Stimulated activated CD4-positive, alpha-beta T cell treated with anti-CD3 and anti-CD28 coated beads, TNF-alpha, amount 100 ng/mL, for 48 hours (primary cell): ENCODE results near the gene ALDH1A3.

Experiments
- DNase-seq, 3 donors: peaks; one replicate each; pipeline ENCODE4 v3.0.0-alpha.2; 2020; ENCODE audit warnings: low read depth in 3 of 3

Gene ALDH1A3

DNA sequence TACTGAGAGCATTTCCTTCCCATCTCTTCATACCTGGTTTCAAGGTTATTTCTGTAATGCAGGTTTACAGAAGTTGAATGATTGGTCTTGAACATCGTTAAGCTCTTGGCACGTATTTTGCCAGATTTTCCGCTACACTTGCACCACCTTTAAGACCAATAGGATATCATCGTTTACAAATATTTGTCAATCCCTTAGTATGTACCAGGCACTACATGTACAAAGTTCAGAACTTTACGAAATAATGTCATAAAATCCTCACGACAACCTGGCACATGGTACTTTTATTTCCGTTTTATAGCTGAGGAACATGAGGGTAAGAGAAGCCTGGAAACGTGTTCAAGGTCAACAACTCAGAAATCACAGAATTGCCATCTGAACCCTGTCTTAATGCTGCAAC, 45.8 kb downstream of the ALDH1A3 start:
- no peak for DNase-seq

GRCh38 chr15:100926258-100926657, 46.6 kb downstream of the ALDH1A3 start:
- no peak for DNase-seq

GRCh38 chr15:100926971-100927756, 47.5 kb downstream of the ALDH1A3 start:
- DNase-seq = no peak

- DNase-seq = no peak
These were observed 49.1 kb downstream of the ALDH1A3 start for GRCh38 chr15:100928632-100929280.

DNA sequence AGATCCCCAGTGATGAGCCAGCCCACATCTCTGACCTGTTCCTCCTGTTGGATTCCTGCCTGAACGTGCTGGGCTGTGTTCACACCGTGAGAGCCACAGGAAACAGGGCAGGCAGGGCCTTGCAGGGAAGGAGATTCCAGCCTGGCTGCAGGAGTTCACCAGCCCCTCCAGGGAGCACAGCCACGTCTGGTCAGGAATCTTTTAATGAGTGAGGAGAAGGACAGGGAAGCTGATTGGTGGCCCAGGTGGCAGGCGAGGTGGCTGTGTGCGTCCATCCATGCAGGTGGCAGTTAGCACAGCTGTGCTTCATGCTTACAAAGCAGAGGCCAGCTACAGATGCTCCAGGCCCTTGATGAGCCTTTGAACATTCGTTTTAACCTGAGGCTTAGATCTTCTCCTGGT, 50.0 kb downstream of the ALDH1A3 start:
- DNase-seq = no peak

DNA sequence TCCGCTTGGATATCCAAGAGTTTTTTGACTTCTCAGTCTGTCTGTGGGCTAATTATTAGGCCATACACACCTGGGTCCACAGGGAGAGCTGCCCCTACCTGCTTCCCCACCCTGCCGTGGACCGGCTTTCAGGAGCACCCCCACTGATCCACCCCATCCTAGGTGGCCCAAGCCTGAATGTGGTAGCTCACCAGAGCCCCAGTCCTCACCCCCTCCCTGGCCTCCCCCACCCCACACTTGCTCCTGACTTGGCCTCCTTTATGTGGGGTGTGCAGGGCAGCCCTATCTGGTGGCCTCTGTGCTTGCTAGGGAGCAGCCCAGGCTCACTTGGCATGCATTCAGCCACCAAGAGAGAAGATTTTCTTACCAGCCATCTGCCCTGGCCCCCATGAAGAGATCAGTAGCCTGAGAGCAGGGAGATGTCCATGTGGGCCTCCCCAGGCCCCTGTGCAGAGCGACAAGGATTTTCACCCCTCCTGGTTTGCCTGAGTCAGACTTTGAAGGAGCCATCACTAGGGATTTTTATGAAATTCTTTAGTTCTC, 50.7 kb downstream of the ALDH1A3 start:
- DNase-seq = no peak

DNA sequence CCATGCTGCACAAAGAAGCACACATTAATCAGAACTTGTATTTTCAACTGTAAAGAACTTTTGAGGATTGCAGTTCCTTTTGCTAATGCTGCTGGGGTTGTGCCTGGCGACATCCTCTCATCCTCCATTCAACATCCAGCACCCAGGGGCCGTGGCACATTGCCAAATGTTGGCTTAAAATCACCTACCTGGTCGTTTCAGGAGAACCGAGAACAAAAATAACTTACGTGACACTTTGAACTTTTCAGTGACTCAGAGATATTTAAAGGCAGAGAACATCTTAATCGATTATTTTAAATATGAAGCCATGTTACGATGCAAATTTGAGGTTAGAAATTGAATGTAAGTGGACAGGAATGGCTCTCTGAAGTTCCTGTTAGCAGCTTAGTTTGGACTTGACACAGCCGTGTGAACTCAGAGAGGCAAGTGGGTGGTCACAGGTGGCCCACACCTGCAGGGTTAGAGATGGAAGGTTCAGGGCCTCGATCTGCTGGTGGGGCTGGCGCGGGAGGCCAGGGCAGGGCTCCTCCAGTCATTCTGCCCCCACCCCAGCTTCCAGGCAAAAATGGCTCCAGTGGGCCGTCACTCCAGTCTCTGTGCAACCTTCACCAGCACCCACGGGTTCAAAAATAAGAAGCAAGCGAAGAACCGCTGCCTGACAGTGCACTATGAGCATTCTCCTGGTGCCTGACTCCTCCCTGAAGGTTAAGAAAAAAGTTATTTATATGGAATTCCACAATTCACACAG, 51.7 kb downstream of the ALDH1A3 start:
- no peak for DNase-seq

DNA sequence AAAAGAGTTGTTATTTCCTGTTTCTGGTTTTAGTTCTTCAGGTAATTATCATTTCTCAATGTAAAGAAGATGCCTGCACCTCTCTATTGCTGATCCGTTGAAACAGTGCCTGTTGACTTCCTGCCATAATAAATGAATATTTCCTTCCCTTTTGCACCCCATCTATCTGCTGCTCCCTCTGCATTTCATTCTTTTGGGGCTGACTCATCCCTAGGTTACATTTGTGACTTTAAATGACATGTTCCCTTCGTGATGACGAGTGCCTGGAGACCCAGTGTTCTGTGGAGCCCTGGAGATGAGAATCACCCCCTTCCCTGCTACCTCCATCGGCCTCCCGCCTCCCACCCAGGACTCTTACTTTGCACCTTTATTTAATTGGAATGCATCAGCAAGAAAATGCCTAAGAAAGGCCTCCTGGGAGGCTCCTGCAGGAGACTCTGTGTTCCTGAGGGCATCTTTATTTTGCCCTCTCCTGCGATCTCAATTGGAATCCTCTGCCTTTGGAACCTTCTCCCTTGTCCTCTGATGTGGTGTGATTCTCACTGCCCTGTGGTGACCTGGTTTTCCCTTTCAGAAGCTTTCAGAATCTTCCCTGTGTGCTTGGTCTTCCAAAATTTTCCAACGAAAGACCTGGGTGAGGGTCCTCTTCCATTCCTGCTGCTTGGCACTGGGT, 53.2 kb downstream of the ALDH1A3 start:
- DNase-seq = no peak

GRCh38 chr15:100934166-100934565, 54.5 kb downstream of the ALDH1A3 start:
- no peak for DNase-seq

DNA sequence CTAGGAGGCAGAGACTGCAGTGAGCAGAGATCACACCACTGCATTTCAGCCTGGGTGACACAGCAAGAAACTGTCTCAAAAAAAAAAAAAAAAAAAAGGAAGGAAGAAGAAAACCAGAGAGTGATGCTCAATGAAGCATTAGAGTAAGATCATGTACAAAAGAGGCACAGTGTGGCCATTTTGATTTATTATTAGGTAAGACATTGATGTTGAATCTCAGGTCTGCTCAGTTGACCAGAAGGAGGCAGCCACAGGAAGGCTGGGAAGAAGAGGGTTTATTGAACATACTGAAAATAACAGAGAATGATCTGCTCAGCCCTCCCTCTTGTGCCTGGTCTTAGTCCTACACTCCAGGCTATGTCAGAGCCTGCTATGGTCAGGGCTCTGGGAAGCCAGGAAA, 55.1 kb downstream of the ALDH1A3 start:
- no peak for DNase-seq

- no peak for DNase-seq
These were observed 57.5 kb downstream of the ALDH1A3 start for GRCh38 chr15:100937171-100937570.

- no peak for DNase-seq
These were observed 60.2 kb downstream of the ALDH1A3 start for GRCh38 chr15:100939791-100940190.

GRCh38 chr15:100940767-100941379, 61.2 kb downstream of the ALDH1A3 start:
- no peak for DNase-seq

DNA sequence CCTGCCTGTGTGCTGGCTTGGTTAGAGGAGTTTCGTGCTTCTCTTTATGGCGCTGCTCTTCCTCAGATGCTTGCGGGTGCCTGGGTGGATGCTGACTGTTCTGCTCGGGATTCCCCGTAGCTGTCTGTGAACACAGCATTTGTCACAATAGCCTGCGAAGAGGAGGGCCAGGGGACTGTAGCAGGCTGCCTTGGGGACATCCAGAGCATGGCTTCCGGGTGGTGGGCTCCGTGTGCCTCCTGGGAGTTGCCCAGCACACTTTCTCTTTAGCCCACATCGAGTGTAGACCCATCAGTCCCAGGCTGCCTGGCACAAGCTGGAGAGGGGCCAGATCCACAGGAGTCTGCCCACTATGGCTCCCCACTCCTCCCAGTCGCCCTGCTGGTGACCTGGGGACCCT, 61.9 kb downstream of the ALDH1A3 start:
- DNase-seq = no peak

GRCh38 chr15:100942656-100943425, 63.2 kb downstream of the ALDH1A3 start:
- DNase-seq = no peak

DNA sequence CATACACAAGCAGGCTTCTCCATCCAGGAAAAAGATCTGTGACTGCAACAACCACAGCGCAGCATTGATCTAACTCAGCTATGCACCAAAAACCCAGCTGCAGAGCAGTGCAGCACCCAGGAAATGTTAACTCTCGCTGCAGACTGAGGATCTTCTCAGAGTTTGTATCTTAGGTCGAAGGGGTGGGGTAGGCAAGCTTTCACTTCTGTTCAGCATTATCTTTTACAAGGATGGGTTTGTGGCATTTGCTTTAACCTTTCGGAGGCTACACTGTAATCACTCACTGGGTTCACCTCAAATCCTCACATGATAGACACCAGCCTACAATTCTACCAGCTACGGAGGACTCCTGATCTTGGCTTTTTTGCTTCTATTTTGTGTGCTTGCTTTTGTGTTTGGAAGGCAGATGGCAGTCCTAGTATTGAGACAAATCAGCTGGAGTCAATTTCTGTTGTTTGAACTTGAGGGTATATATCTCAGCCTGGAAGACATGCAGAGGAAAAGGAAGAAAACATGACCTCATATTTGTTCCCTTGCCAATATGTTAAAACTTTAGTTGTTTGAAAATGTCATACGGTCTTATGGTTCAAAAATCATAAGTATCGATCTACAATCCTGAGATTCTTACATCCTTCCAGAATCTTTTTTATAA, 64.7 kb downstream of the ALDH1A3 start:
- no peak for DNase-seq

- no peak for DNase-seq
These were observed 65.4 kb downstream of the ALDH1A3 start for GRCh38 chr15:100944986-100945385.

DNA sequence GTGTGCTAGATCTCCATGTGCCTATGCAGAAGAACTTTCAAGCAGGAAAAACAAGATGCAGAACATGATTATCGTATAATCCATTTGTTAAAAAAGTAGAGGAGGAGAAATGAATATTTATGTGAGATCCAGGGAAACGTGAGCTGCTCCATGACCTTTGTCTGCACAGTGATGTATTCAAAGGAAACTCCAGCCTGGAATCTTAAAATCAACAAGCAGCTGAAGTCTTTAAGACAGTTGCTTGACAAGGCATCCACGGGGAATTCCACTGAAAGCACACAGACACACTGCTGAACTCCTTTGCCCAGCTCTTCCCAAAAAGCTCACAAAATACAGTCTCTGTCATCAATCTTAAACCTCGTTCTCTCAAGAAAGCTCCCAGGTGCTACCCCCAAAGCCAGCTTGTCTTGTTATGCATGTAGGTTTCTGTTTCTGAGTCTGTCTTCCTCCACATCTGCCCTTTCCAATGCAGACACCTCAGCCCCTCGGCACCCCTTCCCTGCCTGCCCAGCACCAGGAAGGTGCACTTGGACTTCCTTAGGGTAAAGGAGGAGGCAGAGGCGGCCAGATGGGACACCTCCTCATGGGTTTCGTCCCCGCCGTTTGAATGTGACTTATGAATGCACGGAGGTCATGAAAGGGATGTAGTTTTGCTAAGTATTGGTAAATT, 68.3 kb downstream of the ALDH1A3 start:
- DNase-seq = no peak

DNA sequence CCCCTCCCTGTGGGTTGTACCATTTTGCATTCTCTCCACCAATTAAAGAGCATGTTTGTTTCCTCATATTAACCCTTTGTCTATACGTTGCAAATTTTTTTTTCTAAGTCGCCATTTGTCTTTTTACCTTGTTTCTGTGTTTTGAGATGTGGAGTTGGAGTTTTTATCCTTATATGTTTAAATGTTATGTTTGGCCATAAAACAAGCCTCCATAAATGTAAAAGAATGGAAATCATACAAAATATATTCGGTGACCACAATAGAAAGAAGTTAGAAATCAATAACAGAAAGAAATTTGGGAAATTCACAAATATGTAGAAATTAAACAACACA, 68.8 kb downstream of the ALDH1A3 start:
- no peak for DNase-seq

GRCh38 chr15:100949691-100950090, 70.1 kb downstream of the ALDH1A3 start:
- no peak for DNase-seq
